ENCODE measurements around the gene HDGFL2. TPM values are rescaled to one million over a fixed set of nuclear protein-coding genes. Genes with fewer than 3 reads are reported as not detected.

HDGFL2 gene
- total RNA-seq, 1 donor from 2014 or later: 35.0 TPM

DNA sequence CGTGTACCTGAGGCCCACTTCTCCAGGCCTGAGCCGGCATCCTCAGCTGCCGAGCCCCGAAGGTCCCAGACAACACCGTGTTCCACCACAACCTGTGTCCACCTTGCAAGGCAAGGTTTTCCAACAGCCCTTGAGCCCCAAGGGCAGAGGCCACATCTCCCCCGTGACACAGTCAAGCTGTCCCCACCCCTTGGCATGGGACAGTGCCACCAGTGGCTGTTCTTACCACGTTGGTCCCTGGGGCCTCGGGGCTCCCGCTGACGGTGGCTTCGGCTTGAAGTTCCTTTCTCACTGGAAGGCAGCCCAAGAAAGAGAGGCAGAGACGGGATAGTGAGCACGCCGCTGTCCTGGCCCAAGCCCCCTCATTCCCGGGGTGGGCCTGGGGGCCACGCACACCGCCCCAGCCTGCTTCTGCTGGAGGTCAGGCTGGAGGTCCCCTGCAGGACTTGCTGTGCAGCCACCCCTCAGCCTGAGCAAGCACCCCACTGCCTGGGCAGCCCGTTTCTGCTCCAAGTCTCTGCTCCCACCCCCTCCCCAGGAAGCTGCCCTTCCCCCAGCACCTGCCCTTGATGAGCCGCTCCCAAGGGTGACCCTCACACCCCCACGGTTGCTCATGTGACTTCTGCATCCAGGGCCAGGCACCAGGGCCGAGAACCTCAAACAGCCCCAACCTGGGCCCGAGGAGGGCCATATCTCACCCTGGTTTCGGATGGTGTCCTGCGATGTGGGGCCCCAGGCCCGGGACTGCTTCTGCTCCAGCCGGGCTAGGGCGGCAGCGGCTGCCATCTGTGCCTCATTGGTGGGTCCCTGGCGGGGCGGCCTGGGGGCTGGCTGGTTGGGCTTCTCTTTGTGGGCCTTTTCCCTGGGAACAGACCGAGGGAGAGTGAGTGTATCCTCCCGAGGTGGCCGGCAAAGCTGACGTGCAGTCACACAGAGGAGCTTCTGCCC lies 18.6 kb upstream of the HDGFL2 start:
- peaks cover 37% of the 10 kb centered on the region for H3K36me3 ChIP-seq (ENCODE audit: control insufficient read depth, insufficient read depth, low read length)
- TF ChIP-seq, protein P1, sequence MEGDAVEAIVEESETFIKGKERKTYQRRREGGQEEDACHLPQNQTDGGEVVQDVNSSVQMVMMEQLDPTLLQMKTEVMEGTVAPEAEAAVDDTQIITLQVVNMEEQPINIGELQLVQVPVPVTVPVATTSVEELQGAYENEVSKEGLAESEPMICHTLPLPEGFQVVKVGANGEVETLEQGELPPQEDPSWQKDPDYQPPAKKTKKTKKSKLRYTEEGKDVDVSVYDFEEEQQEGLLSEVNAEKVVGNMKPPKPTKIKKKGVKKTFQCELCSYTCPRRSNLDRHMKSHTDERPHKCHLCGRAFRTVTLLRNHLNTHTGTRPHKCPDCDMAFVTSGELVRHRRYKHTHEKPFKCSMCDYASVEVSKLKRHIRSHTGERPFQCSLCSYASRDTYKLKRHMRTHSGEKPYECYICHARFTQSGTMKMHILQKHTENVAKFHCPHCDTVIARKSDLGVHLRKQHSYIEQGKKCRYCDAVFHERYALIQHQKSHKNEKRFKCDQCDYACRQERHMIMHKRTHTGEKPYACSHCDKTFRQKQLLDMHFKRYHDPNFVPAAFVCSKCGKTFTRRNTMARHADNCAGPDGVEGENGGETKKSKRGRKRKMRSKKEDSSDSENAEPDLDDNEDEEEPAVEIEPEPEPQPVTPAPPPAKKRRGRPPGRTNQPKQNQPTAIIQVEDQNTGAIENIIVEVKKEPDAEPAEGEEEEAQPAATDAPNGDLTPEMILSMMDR (IDR thresholded peaks at IDR 0.05; ENCODE audit: insufficient read depth, low read length, severe bottlenecking): no peak
- H3K27me3 ChIP-seq (ENCODE audit: control insufficient read depth, insufficient read depth, low read length): no peaks in the 10 kb centered on the region
- no peak overlapping the region for H3K4me3 ChIP-seq (ENCODE audit: low read depth, low read length)
- no peak for DNase-seq (ENCODE audit: low read depth)
- no peak for FAIRE-seq

DNA sequence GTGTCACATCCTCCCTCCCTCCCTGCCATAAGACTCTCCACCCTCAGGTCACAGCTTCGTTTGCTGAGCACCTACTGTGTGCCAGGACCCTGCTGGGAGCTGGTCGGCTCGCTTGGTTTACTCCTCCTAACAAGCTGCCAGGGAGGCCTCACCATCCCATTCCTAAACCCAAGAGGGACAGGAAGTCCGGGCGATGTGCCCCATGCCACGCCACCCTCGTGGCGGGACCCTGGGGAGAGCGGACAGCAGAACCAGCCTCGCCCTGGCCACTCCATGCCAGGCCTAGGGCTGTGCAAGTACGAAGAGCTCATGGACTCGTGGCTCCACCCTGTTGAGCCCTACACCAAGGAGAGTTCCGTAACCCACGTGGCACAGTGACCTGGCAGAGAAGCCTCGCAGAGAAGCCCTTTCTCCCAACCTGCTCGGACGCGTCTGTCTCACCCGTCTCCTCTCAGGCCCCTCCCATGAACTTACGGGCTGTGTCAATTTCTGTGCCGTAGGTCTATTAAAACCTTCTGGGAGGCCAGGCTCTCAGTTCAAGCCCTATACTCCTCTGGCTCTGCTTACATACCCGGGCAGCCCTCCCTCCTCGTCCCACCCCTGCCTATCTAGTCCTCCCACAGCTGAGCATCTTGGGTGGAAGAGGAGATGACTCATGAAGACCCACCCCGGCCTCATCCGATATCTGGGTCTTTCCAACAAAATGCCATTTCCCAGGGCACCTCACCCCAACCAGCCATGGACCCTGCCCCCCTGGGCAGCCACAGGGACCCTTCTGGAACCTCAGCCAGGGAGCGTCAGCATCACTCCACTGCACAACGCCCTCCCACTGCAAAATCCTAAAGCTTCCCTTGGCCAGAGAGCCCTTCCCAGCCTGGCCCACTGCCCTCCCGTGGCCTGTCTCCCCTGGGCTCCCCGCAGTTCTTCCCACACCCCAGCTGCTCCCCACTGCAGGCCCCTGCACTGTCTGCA lies 17.1 kb upstream of the HDGFL2 start:
- Histone ChIP-seq H3K4me3 (ENCODE audit: low read depth, low read length) (no peak overlapping the region), H3K27me3 (ENCODE audit: control insufficient read depth, insufficient read depth, low read length) (no peaks in the 10 kb centered on the region), H3K36me3 (ENCODE audit: control insufficient read depth, insufficient read depth, low read length) (peaks cover 27% of the 10 kb centered on the region)
- FAIRE-seq (peak; percentile 97), DNase-seq (ENCODE audit: low read depth) (peak; percentile 71)
- TF ChIP-seq, protein P1 (IDR thresholded peaks at IDR 0.05; ENCODE audit: insufficient read depth, low read length, severe bottlenecking): no peak

DNA sequence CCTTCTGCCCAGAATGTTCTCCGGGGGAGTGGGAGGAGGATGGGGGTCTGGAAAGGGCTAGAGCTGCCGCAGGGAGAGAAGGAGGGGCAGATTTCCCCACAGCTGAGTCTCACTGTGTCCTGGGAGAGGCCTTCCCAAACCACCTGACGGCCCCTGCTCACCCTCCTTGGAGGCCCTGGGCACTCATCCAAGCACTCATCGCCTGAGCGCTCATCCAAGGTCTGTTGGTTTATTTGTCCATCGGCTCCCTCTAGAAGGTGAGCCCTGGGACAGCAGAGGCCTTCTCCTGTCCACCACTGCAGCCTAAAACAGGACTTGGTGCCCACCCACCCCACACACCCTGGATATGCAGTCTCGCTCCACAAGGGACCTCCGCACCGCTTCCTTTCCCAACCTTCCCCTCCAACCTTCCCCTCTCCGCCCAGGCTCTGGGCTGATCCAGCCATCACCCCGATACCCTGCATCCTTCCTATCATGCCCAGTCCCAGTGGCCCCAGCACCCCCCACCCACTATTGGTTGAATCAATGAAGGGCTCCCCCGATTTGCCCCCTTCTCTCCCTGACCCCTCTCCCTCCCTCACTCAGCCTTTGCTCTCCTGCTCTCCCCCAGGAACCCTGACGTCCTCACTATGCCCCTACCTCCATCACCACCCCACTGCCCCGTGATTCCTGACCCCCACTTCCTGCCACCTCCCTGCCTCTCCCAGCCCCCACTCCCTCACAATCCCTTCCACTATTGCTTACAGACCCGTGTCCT lies 16.2 kb upstream of the HDGFL2 start:
- DNase-seq (ENCODE audit: low read depth): peak; percentile 15
- TF ChIP-seq, protein P1 (IDR thresholded peaks at IDR 0.05; ENCODE audit: insufficient read depth, low read length, severe bottlenecking): no peak
- Histone ChIP-seq H3K4me3 (ENCODE audit: low read depth, low read length) (peak overlapping the region; percentile 70), H3K36me3 (ENCODE audit: control insufficient read depth, insufficient read depth, low read length) (peaks cover 25% of the 10 kb centered on the region), H3K27me3 (ENCODE audit: control insufficient read depth, insufficient read depth, low read length) (no peaks in the 10 kb centered on the region)
- no peak for FAIRE-seq

DNA sequence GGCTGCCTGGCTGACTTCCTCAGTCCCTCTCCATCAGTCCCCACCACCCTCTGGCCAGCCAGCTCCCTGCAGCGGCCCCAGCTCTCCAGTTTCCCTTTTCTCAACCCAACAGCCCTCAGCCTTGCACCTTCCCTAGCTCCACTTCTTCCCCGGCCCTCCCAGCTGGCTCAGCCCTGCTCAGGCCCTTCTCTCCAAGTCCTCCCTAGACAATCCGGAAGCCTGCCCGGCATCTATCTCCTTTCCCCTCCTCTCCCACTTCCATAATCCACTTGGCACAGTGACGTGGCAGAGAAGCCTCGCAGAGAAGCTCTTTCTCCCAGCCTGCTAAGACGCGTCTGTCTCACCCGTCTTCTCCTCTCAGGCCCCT lies 15.6 kb upstream of the HDGFL2 start:
- Histone ChIP-seq H3K27me3 (ENCODE audit: control insufficient read depth, insufficient read depth, low read length) (no peaks in the 10 kb centered on the region), H3K36me3 (ENCODE audit: control insufficient read depth, insufficient read depth, low read length) (peaks cover 24% of the 10 kb centered on the region), H3K4me3 (ENCODE audit: low read depth, low read length) (peak overlapping the region; percentile 70)
- peak; percentile 54 for DNase-seq (ENCODE audit: low read depth)
- TF ChIP-seq, protein P1 (IDR thresholded peaks at IDR 0.05; ENCODE audit: insufficient read depth, low read length, severe bottlenecking): no peak
- FAIRE-seq: no peak

DNA sequence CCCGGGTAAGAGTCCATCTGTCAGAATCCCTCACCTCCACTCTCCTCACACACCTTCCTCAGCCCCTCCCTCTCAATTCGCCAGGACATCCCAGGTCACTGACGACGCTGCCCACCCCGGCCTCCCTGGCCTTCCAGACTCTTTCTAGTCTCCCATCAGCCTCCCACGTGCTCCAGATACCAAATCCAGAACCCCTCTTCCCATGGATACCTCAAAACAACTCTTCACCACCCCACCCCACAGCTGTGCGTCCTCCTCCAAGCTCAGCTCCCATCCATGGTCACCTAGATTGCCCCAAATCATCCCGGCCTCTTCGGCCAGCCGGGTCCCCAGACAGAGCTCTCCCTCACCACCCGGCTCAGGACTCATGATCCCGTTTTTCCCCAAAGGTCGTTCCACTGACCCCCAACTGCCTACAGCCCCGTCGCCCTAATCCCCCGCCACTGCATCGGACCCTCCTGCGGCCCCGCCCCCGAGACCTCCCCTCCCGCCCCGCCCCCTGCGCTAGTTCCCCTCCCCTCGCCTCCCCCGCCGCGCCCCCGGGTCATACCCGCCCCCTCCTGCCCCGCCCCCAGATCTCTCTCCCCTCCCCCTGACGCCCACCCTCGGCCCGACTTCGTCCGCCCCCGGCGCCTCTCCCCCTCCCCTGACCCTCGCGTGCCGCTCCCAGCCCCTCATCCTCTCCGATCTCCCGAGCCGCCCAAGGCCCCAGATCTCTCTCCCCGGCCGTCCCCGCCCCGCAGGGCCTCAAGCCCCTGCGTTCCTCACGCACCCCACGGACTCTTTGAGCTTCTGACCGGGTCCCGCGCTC lies 15.0 kb upstream of the HDGFL2 start:
- H3K36me3 ChIP-seq (ENCODE audit: control insufficient read depth, insufficient read depth, low read length): peaks cover 23% of the 10 kb centered on the region
- DNase-seq (ENCODE audit: low read depth): peak; percentile 12
- FAIRE-seq: no peak
- peak overlapping the region; percentile 70 for H3K4me3 ChIP-seq (ENCODE audit: low read depth, low read length)
- TF ChIP-seq, protein P1 (IDR thresholded peaks at IDR 0.05; ENCODE audit: insufficient read depth, low read length, severe bottlenecking): no peak
- H3K27me3 ChIP-seq (ENCODE audit: control insufficient read depth, insufficient read depth, low read length): no peaks in the 10 kb centered on the region
